IMR-90 (cell line): Measurements from ENCODE around the gene ANKRD11. TPM values are rescaled to one million over a fixed set of nuclear protein-coding genes. Genes with fewer than 3 reads are reported as not detected.

Experiments used
- ATAC-seq: fragments of 200-7000 bp; cut with Tn5 transposase; 2 replicates; pipeline ENCODE4 v1.9.1; 2020; ENCODE audit warnings: low read depth, mild to moderate bottlenecking, moderate library complexity
- BruUV-seq: library from RNA; stranded (reverse); fragments of 400-500 nt; replicated peaks from 2 replicates; lab custom pipeline; 2021; lab: Mats Ljungman, UMichigan
- CTCF ChIA-PET: fragments of 300-600 bp; formaldehyde crosslinking; extraction: SDS; loops from one replicate; lab custom pipeline; 2021; ENCODE audit warnings: antibody characterized with exemption; lab: Yijun Ruan, JAX
- POLR2A ChIA-PET: fragments of 300-600 bp; sonication (Branson Sonifier 250); formaldehyde crosslinking; loops from one replicate; lab custom pipeline; 2022; ENCODE audit warnings: antibody characterized with exemption; ENCODE audit not compliant: unreplicated experiment; lab: Charles Lee
- DNase-seq: peaks from one replicate; pipeline ENCODE4 v3.0.0; 2013
- H2AFZ ChIP-seq: replicated peaks from 2 replicates; pipeline ENCODE3; 2013; ENCODE audit warnings: low read length, mild to moderate bottlenecking; ENCODE audit not compliant: poor library complexity
- H2AK5ac ChIP-seq: 2 replicates; pipeline ENCODE4 v1.6.1; 2013; ENCODE audit warnings: low read depth, low read length, inconsistent platforms
- H2AK9ac ChIP-seq: replicated peaks from 2 replicates; pipeline ENCODE3; 2013; ENCODE audit warnings: mild to moderate bottlenecking, low read depth, low read length, moderate library complexity; ENCODE audit not compliant: poor library complexity
- H2BK120ac ChIP-seq: 2 replicates; pipeline ENCODE4 v1.6.1; 2013; ENCODE audit warnings: low read depth, low read length, inconsistent platforms
- H2BK15ac ChIP-seq: 3 replicates; pipeline ENCODE4 v1.6.1; 2013; ENCODE audit warnings: low read depth, low read length, inconsistent platforms
- H2BK20ac ChIP-seq: 2 replicates; pipeline ENCODE4 v1.6.1; 2013; ENCODE audit warnings: low read depth, mild to moderate bottlenecking, inconsistent platforms, low read length, moderate library complexity
- H2BK5ac ChIP-seq: 2 replicates; pipeline ENCODE4 v1.6.1; 2013; ENCODE audit warnings: mild to moderate bottlenecking, low read depth, low read length, inconsistent platforms; ENCODE audit not compliant: poor library complexity, severe bottlenecking
- H3K14ac ChIP-seq: replicated peaks from 2 replicates; pipeline ENCODE4 v1.6.1; 2013; ENCODE audit warnings: low read depth, low read length, inconsistent platforms
- H3K18ac ChIP-seq: 2 replicates; pipeline ENCODE4 v1.6.1; 2013; ENCODE audit warnings: low read depth, low read length, control low read depth
- H3K23ac ChIP-seq: 2 replicates; pipeline ENCODE4 v1.6.1; 2013; ENCODE audit warnings: low read depth, low read length, inconsistent platforms
- H3K27ac ChIP-seq: 2 replicates; pipeline ENCODE4 v1.5.1; 2013; ENCODE audit warnings: mild to moderate bottlenecking, control low read depth, low read length; ENCODE audit not compliant: insufficient read depth
- H3K27me3 ChIP-seq: 2 replicates; pipeline ENCODE4 v1.6.1; 2013; ENCODE audit warnings: low read length; ENCODE audit not compliant: control insufficient read depth, insufficient read depth
- H3K36me3 ChIP-seq: 2 replicates; pipeline ENCODE4 v1.6.1; 2013; ENCODE audit warnings: low read length, mixed read lengths; ENCODE audit not compliant: control insufficient read depth, insufficient read depth
- H3K4ac ChIP-seq: 2 replicates; pipeline ENCODE4 v1.6.1; 2013; ENCODE audit warnings: low read depth, low read length, inconsistent platforms
- H3K4me1 ChIP-seq: 2 replicates; pipeline ENCODE4 v1.6.1; 2013; ENCODE audit warnings: low read length, mixed read lengths; ENCODE audit not compliant: control insufficient read depth, insufficient read depth
- H3K4me2 ChIP-seq: 2 replicates; pipeline ENCODE4 v1.6.1; 2013; ENCODE audit warnings: low read depth, mild to moderate bottlenecking, control low read depth, low read length, moderate library complexity
- H3K4me3 ChIP-seq: 2 replicates; pipeline ENCODE4 v1.5.1; 2013; ENCODE audit warnings: low read depth, mild to moderate bottlenecking, control low read depth, low read length, moderate library complexity; ENCODE audit not compliant: insufficient read depth
- H3K56ac ChIP-seq: 2 replicates; pipeline ENCODE4 v1.6.1; 2013; ENCODE audit warnings: low read length, inconsistent platforms; ENCODE audit not compliant: insufficient read depth; ENCODE audit errors: extremely low read depth
- H3K79me1 ChIP-seq, 2 experiments: 2 replicates each; pipeline ENCODE4 v1.6.1; 2013; ENCODE audit warnings: low read length in 2 of 2, inconsistent platforms in 1 of 2, low read depth in 1 of 2
- H3K9ac ChIP-seq: 2 replicates; pipeline ENCODE4 v1.6.1; 2013; ENCODE audit warnings: low read depth, low read length, control low read depth
- H3K9me1 ChIP-seq: 2 replicates; pipeline ENCODE4 v1.6.1; 2013; ENCODE audit warnings: low read length, inconsistent platforms; ENCODE audit not compliant: insufficient read depth
- H3K9me3 ChIP-seq: 2 replicates; pipeline ENCODE4 v1.6.1; 2013; ENCODE audit warnings: low read length; ENCODE audit not compliant: control insufficient read depth, insufficient read depth
- H4K20me1 ChIP-seq: 2 replicates; pipeline ENCODE4 v1.6.1; 2013; ENCODE audit warnings: low read length, inconsistent platforms; ENCODE audit not compliant: insufficient read depth
- H4K5ac ChIP-seq: 2 replicates; pipeline ENCODE4 v1.6.1; 2013; ENCODE audit warnings: mild to moderate bottlenecking, low read depth, low read length, control low read depth
- H4K8ac ChIP-seq, 2 experiments: 2 replicates each; pipeline ENCODE4 v1.6.1; 2013; ENCODE audit warnings: low read depth in 2 of 2, low read length in 2 of 2, control low read depth in 1 of 2, inconsistent platforms in 1 of 2
- H4K91ac ChIP-seq: 2 replicates; pipeline ENCODE4 v1.6.1; 2013; ENCODE audit warnings: low read depth, low read length, inconsistent platforms; ENCODE audit not compliant: insufficient read depth
- BHLHE40 ChIP-seq: fragments of 150-350 bp; IDR thresholded peaks from 2 replicates; pipeline ENCODE4 v1.6.1; 2016; ENCODE audit warnings: mild to moderate bottlenecking, low read depth, low read length
- CEBPB ChIP-seq: IDR thresholded peaks from 2 replicates; pipeline ENCODE4 v1.6.1; 2012; ENCODE audit warnings: low read depth, low read length, improper control_type of control experiment
- CHD1 ChIP-seq: IDR thresholded peaks from 2 replicates; pipeline ENCODE4 v1.6.1; 2012; ENCODE audit warnings: low read depth, low read length, improper control_type of control experiment
- FOS ChIP-seq: fragments of 150-350 bp; IDR thresholded peaks from 2 replicates; pipeline ENCODE4 v1.6.1; 2016; ENCODE audit warnings: low read depth, low read length
- MAFK ChIP-seq: IDR thresholded peaks from 2 replicates; pipeline ENCODE4 v1.6.1; 2012; ENCODE audit warnings: low read depth, low read length, improper control_type of control experiment
- MAZ ChIP-seq: IDR thresholded peaks from 2 replicates; pipeline ENCODE4 v1.6.1; 2012; ENCODE audit warnings: low read depth, mild to moderate bottlenecking, low read length, improper control_type of control experiment, moderate library complexity, borderline replicate concordance
- MXI1 ChIP-seq: IDR thresholded peaks from 2 replicates; pipeline ENCODE4 v1.6.1; 2012; ENCODE audit warnings: low read depth, mild to moderate bottlenecking, low read length, moderate library complexity, borderline replicate concordance
- NFE2L2 ChIP-seq: fragments of 150-350 bp; IDR thresholded peaks from 2 replicates; pipeline ENCODE4 v1.6.1; 2016; ENCODE audit warnings: low read depth, mild to moderate bottlenecking, low read length
- POLR2A ChIP-seq: IDR thresholded peaks from 2 replicates; pipeline ENCODE4 v1.6.1; 2012; ENCODE audit warnings: mild to moderate bottlenecking, low read depth, low read length
- RAD21 ChIP-seq: IDR thresholded peaks from 2 replicates; pipeline ENCODE4 v1.6.1; 2012; ENCODE audit warnings: low read length, improper control_type of control experiment
- RCOR1 ChIP-seq: IDR thresholded peaks from 2 replicates; pipeline ENCODE4 v1.6.1; 2012; ENCODE audit warnings: mild to moderate bottlenecking, low read length, improper control_type of control experiment; ENCODE audit not compliant: insufficient replicate concordance
- RFX5 ChIP-seq: IDR thresholded peaks from 2 replicates; pipeline ENCODE4 v1.8.0; 2012; ENCODE audit warnings: low read depth, mild to moderate bottlenecking, low read length, moderate library complexity
- SMC3 ChIP-seq: fragments of 150-350 bp; IDR thresholded peaks from 2 replicates; pipeline ENCODE4 v1.6.1; 2016; ENCODE audit warnings: low read depth, mild to moderate bottlenecking, antibody characterized with exemption, low read length, moderate library complexity
- WGBS, 2 experiments: methylation state at CpG; one replicate each; pipeline versions ENCODE4 v1.1.5 to v1.1.7; 2013; ENCODE audit warnings: missing lambda C conversion rate in 2 of 2; ENCODE audit not compliant: insufficient read length in 1 of 2; ENCODE audit errors: extremely low coverage in 2 of 2; 5-methylcytosine and 5-hydroxymethylcytosine counted together
- dilution Hi-C: fragments of 300-500 bp; cut with HindIII; formaldehyde crosslinking; loops from one replicate; pipeline ENCODE4 v1.14.3; 2018; ENCODE audit warnings: low sequenced_read_pairs; ENCODE audit not compliant: unreplicated experiment
- in situ Hi-C: fragments of 300-500 bp; cut with MboI; formaldehyde crosslinking; loops from 3 replicates; pipeline ENCODE4 v1.14.3; 2019; ENCODE audit warnings: low sequenced_read_pairs, inconsistent platforms, mixed read lengths
- intact Hi-C: fragments of 100-400 bp; cut with micrococcal nuclease; formaldehyde crosslinking; loops from 2 replicates; pipeline ENCODE4 v1.10.0; 2022
- polyA plus RNA-seq, 3 experiments: library from polyadenylated mRNA; depleted of rRNA; stranded (reverse); fragments of >200 nt; gene quantifications; 2 replicates each; pipeline ENCODE4 v1.2.3, GENCODE V29; 2012; ENCODE audit warnings: low replicate concordance in 1 of 3
- total RNA-seq: library from RNA; depleted of rRNA; stranded (reverse); fragments of >200 nt; gene quantifications from 2 replicates; pipeline ENCODE4 v1.2.3, GENCODE V29; 2012
- TF ChIP-seq, protein P1 (sequence below): fragments of 150-350 bp; IDR thresholded peaks from 2 replicates; pipeline ENCODE4 v1.6.1; 2017; ENCODE audit warnings: mild to moderate bottlenecking, antibody characterized with exemption, low read length, low read depth
- TF ChIP-seq, protein P2 (sequence below): conservative IDR thresholded peaks from 2 replicates; pipeline ENCODE4 v1.5.1; 2012; ENCODE audit warnings: mild to moderate bottlenecking, low read depth, low read length, improper control_type of control experiment
- TF ChIP-seq, protein P3 (sequence below): fragments of 150-350 bp; IDR thresholded peaks from 2 replicates; pipeline ENCODE4 v1.6.1; 2016; ENCODE audit warnings: low read depth, mild to moderate bottlenecking, low read length, moderate library complexity, borderline replicate concordance

The ANKRD11 gene
- total and polyA plus RNA-seq, 2 of the 4 experiments (the other 2 are of a cell fraction) = 46.8 to 71.9 TPM

DNA sequence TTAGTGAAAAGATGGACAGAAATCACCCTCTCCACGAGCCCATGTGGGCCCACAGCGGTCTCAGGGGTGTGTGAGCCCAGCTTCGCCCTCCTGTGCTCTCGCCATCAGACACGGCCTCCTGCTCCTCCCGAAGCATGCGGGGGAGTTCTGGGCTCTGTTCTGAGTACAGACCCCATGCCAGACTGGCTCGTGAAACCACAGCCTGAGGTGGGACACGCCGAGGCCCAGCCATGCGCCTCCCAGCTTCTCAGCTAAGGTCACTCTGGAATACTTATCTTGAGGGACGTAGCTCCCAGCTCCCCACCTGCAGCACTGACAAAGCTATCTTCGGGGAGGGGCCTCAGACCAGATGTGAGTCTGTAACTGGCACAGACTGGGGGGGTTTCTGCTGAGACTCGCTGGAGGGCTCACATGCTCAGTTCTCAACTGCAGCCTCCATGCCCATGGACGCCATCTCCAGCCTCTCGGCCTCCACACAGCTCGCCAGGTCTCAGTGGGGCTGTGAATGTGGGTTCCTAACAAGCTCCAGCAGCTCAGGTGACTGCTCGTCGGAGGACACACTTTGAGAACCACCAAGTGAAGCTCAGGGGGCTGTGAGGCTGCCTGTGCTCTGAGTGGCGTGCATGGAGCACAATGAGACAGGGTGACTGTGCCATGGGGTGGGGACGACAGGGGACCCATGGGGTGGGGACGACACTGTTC, 177.6 kb downstream of the ANKRD11 start:
- WGBS, 2 experiments = 89% methylated on average over 14 of the region's 22 CpGs; no CpG with 5 or more reads in 1 of the 2 experiments

More for the DNA sequence above, 177.6 kb downstream of the ANKRD11 start:
- Histone ChIP-seq H2AK9ac (no peak overlapping the region), H3K9me3 (no peaks in the 10 kb centered on the region), H2AK5ac (no peak overlapping the region), H2AFZ (no peak overlapping the region), H2BK20ac (no peak overlapping the region), H4K20me1 (peaks cover 93% of the 10 kb centered on the region), H2BK120ac (no peak overlapping the region), H4K91ac (no peak overlapping the region), H3K18ac (no peak overlapping the region), H4K5ac (no peak overlapping the region), H3K79me1 (peaks cover 38 to 99% of the 10 kb centered on the region in 2 experiments), H3K4ac (no peak overlapping the region), H3K23ac (no peak overlapping the region), H3K9me1 (peaks cover 63% of the 10 kb centered on the region), H3K4me3 (no peak overlapping the region), H3K56ac (no peak overlapping the region), H3K4me2 (no peak overlapping the region), H2BK15ac (no peak overlapping the region), H3K27ac (no peak overlapping the region), H3K14ac (no peak overlapping the region), H2BK5ac (no peak overlapping the region), H3K4me1 (peaks cover 24% of the 10 kb centered on the region), H3K27me3 (no peaks in the 10 kb centered on the region), H4K8ac (no peak overlapping the region), H3K36me3 (peaks cover 38% of the 10 kb centered on the region), H3K9ac (no peak overlapping the region)
- intact Hi-C loops = no loop called here
- ATAC-seq = no peak
- dilution Hi-C loops = no loop called here
- ChIA-PET POLR2A (no interaction called here), CTCF (no interaction called here)
- DNase-seq = no peak
- in situ Hi-C loops = no loop called here
- no TSS peak for BruUV-seq
- TF ChIP-seq BHLHE40 (no peak), RCOR1 (no peak), CHD1 (no peak), MAFK (no peak), MXI1 (no peak), RAD21 (no peak), MAZ (no peak), RFX5 (no peak), FOS (no peak), CEBPB (no peak), NFE2L2 (no peak), POLR2A (no peak), SMC3 (no peak)
- TF ChIP-seq, protein P1, sequence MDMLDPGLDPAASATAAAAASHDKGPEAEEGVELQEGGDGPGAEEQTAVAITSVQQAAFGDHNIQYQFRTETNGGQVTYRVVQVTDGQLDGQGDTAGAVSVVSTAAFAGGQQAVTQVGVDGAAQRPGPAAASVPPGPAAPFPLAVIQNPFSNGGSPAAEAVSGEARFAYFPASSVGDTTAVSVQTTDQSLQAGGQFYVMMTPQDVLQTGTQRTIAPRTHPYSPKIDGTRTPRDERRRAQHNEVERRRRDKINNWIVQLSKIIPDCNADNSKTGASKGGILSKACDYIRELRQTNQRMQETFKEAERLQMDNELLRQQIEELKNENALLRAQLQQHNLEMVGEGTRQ = no peak
- TF ChIP-seq, protein P2, sequence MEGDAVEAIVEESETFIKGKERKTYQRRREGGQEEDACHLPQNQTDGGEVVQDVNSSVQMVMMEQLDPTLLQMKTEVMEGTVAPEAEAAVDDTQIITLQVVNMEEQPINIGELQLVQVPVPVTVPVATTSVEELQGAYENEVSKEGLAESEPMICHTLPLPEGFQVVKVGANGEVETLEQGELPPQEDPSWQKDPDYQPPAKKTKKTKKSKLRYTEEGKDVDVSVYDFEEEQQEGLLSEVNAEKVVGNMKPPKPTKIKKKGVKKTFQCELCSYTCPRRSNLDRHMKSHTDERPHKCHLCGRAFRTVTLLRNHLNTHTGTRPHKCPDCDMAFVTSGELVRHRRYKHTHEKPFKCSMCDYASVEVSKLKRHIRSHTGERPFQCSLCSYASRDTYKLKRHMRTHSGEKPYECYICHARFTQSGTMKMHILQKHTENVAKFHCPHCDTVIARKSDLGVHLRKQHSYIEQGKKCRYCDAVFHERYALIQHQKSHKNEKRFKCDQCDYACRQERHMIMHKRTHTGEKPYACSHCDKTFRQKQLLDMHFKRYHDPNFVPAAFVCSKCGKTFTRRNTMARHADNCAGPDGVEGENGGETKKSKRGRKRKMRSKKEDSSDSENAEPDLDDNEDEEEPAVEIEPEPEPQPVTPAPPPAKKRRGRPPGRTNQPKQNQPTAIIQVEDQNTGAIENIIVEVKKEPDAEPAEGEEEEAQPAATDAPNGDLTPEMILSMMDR = no peak
- TF ChIP-seq, protein P3, sequence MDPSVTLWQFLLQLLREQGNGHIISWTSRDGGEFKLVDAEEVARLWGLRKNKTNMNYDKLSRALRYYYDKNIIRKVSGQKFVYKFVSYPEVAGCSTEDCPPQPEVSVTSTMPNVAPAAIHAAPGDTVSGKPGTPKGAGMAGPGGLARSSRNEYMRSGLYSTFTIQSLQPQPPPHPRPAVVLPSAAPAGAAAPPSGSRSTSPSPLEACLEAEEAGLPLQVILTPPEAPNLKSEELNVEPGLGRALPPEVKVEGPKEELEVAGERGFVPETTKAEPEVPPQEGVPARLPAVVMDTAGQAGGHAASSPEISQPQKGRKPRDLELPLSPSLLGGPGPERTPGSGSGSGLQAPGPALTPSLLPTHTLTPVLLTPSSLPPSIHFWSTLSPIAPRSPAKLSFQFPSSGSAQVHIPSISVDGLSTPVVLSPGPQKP = no peak
